Muscle layer of colon (tissue), 2 donors: ENCODE data around the gene PPP1R16B.

Source experiments
- H3K27ac ChIP-seq: one replicate; pipeline ENCODE4 v1.7.0; 2013; ENCODE audit warnings: low read depth, mild to moderate bottlenecking, low read length, moderate library complexity
- H3K27me3 ChIP-seq, 2 donors: one replicate each; pipeline ENCODE4 v1.7.0; 2013; ENCODE audit warnings: low read length in 2 of 2, mild to moderate bottlenecking in 2 of 2; ENCODE audit not compliant: insufficient read depth in 2 of 2, control insufficient read depth in 1 of 2
- H3K36me3 ChIP-seq: one replicate; pipeline ENCODE4 v1.7.0; 2013; ENCODE audit warnings: mild to moderate bottlenecking, low read length; ENCODE audit not compliant: insufficient read depth
- H3K4me1 ChIP-seq: one replicate; pipeline ENCODE4 v1.7.0; 2013; ENCODE audit warnings: mild to moderate bottlenecking, low read length; ENCODE audit not compliant: insufficient read depth
- H3K4me3 ChIP-seq, 2 donors: one replicate each; pipeline ENCODE4 v1.7.0; 2013; ENCODE audit warnings: low read length in 2 of 2, low read depth in 1 of 2, mild to moderate bottlenecking in 1 of 2, moderate library complexity in 1 of 2
- H3K9ac ChIP-seq: one replicate; pipeline ENCODE4 v1.7.0; 2013; ENCODE audit warnings: low read length
- H3K9me3 ChIP-seq: one replicate; pipeline ENCODE4 v1.7.0; 2013; ENCODE audit warnings: mild to moderate bottlenecking, low read length
- donor health status: abdominal sarcoma.
- donor health status: Adenocarcinoma of cecum.

Gene PPP1R16B

GRCh38 chr20:38872491-38873049, 67.1 kb downstream of the PPP1R16B start:
- Histone ChIP-seq H3K9ac (no peak overlapping the region), H3K27ac (no peak overlapping the region)

GRCh38 chr20:38873050-38873581, 67.6 kb downstream of the PPP1R16B start:
- H3K4me3 ChIP-seq, result no peak overlapping the region
- no peaks in the 10 kb centered on the region for H3K9me3 ChIP-seq
- no peak overlapping the region for H3K27ac ChIP-seq
- no peaks in the 10 kb centered on the region for H3K4me1 ChIP-seq
- no peaks in the 10 kb centered on the region for H3K27me3 ChIP-seq
- H3K9ac ChIP-seq, result no peak overlapping the region
- no peaks in the 10 kb centered on the region for H3K36me3 ChIP-seq

More at GRCh38 chr20:38872491-38873049, 67.1 kb downstream of the PPP1R16B start:
- Histone ChIP-seq H3K27me3 (no peaks in the 10 kb centered on the region), H3K9me3 (no peaks in the 10 kb centered on the region), H3K4me1 (no peaks in the 10 kb centered on the region), H3K36me3 (no peaks in the 10 kb centered on the region), H3K4me3 (no peak overlapping the region)

GRCh38 chr20:38874460-38875174, 69.1 kb downstream of the PPP1R16B start:
- Histone ChIP-seq H3K4me3 (no peak overlapping the region), H3K9ac (no peak overlapping the region), H3K4me1 (no peaks in the 10 kb centered on the region), H3K27me3 (no peaks in the 10 kb centered on the region), H3K27ac (no peak overlapping the region), H3K36me3 (no peaks in the 10 kb centered on the region), H3K9me3 (no peaks in the 10 kb centered on the region)

GRCh38 chr20:38875175-38875993, 69.9 kb downstream of the PPP1R16B start:
- Histone ChIP-seq H3K27ac (no peak overlapping the region), H3K4me3 (no peak overlapping the region), H3K27me3 (no peaks in the 10 kb centered on the region), H3K9ac (no peak overlapping the region), H3K4me1 (no peaks in the 10 kb centered on the region), H3K9me3 (no peaks in the 10 kb centered on the region), H3K36me3 (no peaks in the 10 kb centered on the region)

- H3K36me3 ChIP-seq, result no peaks in the 10 kb centered on the region
- no peak overlapping the region for H3K4me3 ChIP-seq
- peaks cover 0 to 7% of the 10 kb centered on the region in 2 donors for H3K27me3 ChIP-seq
- H3K9ac ChIP-seq, result no peak overlapping the region
- no peaks in the 10 kb centered on the region for H3K9me3 ChIP-seq
- H3K4me1 ChIP-seq, result no peaks in the 10 kb centered on the region
- H3K27ac ChIP-seq, result no peak overlapping the region
These were observed 72.0 kb downstream of the PPP1R16B start for GRCh38 chr20:38877483-38877882.

GRCh38 chr20:38878866-38879265, 73.4 kb downstream of the PPP1R16B start:
- H3K4me1 ChIP-seq, result no peaks in the 10 kb centered on the region

GRCh38 chr20:38880952-38881735, 75.6 kb downstream of the PPP1R16B start:
- no peaks in the 10 kb centered on the region for H3K4me1 ChIP-seq
- peaks cover 0 to 7% of the 10 kb centered on the region in 2 donors for H3K27me3 ChIP-seq
- H3K9ac ChIP-seq, result no peak overlapping the region
- H3K27ac ChIP-seq, result no peak overlapping the region
- no peaks in the 10 kb centered on the region for H3K36me3 ChIP-seq
- H3K4me3 ChIP-seq, result no peak overlapping the region
- H3K9me3 ChIP-seq, result no peaks in the 10 kb centered on the region

More at GRCh38 chr20:38878866-38879265, 73.4 kb downstream of the PPP1R16B start:
- Histone ChIP-seq H3K27me3 (peaks cover 0 to 7% of the 10 kb centered on the region in 2 donors), H3K36me3 (no peaks in the 10 kb centered on the region), H3K4me3 (no peak overlapping the region), H3K9me3 (no peaks in the 10 kb centered on the region), H3K27ac (no peak overlapping the region), H3K9ac (no peak overlapping the region)

- H3K4me3 ChIP-seq, result no peak overlapping the region
- peaks cover 0 to 7% of the 10 kb centered on the region in 2 donors for H3K27me3 ChIP-seq
- no peaks in the 10 kb centered on the region for H3K9me3 ChIP-seq
- H3K4me1 ChIP-seq, result no peaks in the 10 kb centered on the region
- H3K9ac ChIP-seq, result no peak overlapping the region
- no peak overlapping the region for H3K27ac ChIP-seq
- no peaks in the 10 kb centered on the region for H3K36me3 ChIP-seq
These were observed 76.4 kb downstream of the PPP1R16B start for GRCh38 chr20:38881806-38882440.

GRCh38 chr20:38882600-38882999, 77.1 kb downstream of the PPP1R16B start:
- no peak overlapping the region for H3K9ac ChIP-seq
- H3K4me1 ChIP-seq, result no peaks in the 10 kb centered on the region

GRCh38 chr20:38883081-38883980, 77.8 kb downstream of the PPP1R16B start:
- Histone ChIP-seq H3K27ac (no peak overlapping the region), H3K4me1 (no peaks in the 10 kb centered on the region), H3K27me3 (peaks cover 0 to 7% of the 10 kb centered on the region in 2 donors), H3K4me3 (no peak overlapping the region), H3K9me3 (no peaks in the 10 kb centered on the region), H3K9ac (no peak overlapping the region), H3K36me3 (no peaks in the 10 kb centered on the region)

More at GRCh38 chr20:38882600-38882999, 77.1 kb downstream of the PPP1R16B start:
- no peaks in the 10 kb centered on the region for H3K9me3 ChIP-seq
- no peak overlapping the region for H3K27ac ChIP-seq
- H3K27me3 ChIP-seq, result peaks cover 0 to 7% of the 10 kb centered on the region in 2 donors
- no peak overlapping the region for H3K4me3 ChIP-seq
- no peaks in the 10 kb centered on the region for H3K36me3 ChIP-seq
